ENCODE data around the gene ETNPPL. TPM values are rescaled to one million over a fixed set of nuclear protein-coding genes. Genes with fewer than 3 reads are reported as not detected.

Gene ETNPPL
- polyA plus RNA-seq, 1 experiment = not detected

- Histone ChIP-seq H3K9me3 (ENCODE audit: control insufficient read depth, insufficient read depth, low read length) (no peaks in the 10 kb centered on the region), H3K27ac (ENCODE audit: low read depth, low read length) (no peak overlapping the region), H3K4me3 (ENCODE audit: low read depth, low read length) (no peak overlapping the region), H3K27me3 (ENCODE audit: control insufficient read depth, insufficient read depth, low read length) (peaks cover 7% of the 10 kb centered on the region)
- TF ChIP-seq CTCF (IDR thresholded peaks at IDR 0.05; ENCODE audit: low read depth, low read length) = no peak
- CTCF ChIA-PET = interaction anchor here (0.6 kb wide), 1 partner anchor 18 kb away, joined by 8 read pairs; no protein-coding TSS in a partner anchor
- no peak for DNase-seq (ENCODE audit: low read depth, low spot score)
- POLR2A ChIA-PET = no interaction called here
Observed at GRCh38 chr4:108700081-108700757, 62.6 kb downstream of the ETNPPL start.

- DNase-seq (ENCODE audit: low read depth, low spot score) = no peak
- Histone ChIP-seq H3K4me3 (ENCODE audit: low read depth, low read length) (no peak overlapping the region), H3K9me3 (ENCODE audit: control insufficient read depth, insufficient read depth, low read length) (no peaks in the 10 kb centered on the region), H3K27me3 (ENCODE audit: control insufficient read depth, insufficient read depth, low read length) (peaks cover 7% of the 10 kb centered on the region), H3K27ac (ENCODE audit: low read depth, low read length) (no peak overlapping the region)
- TF ChIP-seq CTCF (IDR thresholded peaks at IDR 0.05; ENCODE audit: low read depth, low read length) = no peak
- ChIA-PET CTCF (no interaction called here), POLR2A (no interaction called here)
Observed at GRCh38 chr4:108696160-108696559, 66.7 kb downstream of the ETNPPL start.

GRCh38 chr4:108695062-108695461, 67.8 kb downstream of the ETNPPL start:
- DNase-seq (ENCODE audit: low read depth, low spot score) = no peak
- Histone ChIP-seq H3K9me3 (ENCODE audit: control insufficient read depth, insufficient read depth, low read length) (no peaks in the 10 kb centered on the region), H3K27me3 (ENCODE audit: control insufficient read depth, insufficient read depth, low read length) (peaks cover 7% of the 10 kb centered on the region), H3K4me3 (ENCODE audit: low read depth, low read length) (no peak overlapping the region), H3K27ac (ENCODE audit: low read depth, low read length) (no peak overlapping the region)
- TF ChIP-seq CTCF (IDR thresholded peaks at IDR 0.05; ENCODE audit: low read depth, low read length) = no peak
- POLR2A ChIA-PET = no interaction called here
- CTCF ChIA-PET = interaction anchor here (1.9 kb wide), 1 partner anchor 711 kb away, joined by 7 read pairs; no protein-coding TSS in a partner anchor

- POLR2A ChIA-PET = no interaction called here
Observed at GRCh38 chr4:108694423-108694822, 68.4 kb downstream of the ETNPPL start.

More at GRCh38 chr4:108694423-108694822, 68.4 kb downstream of the ETNPPL start:
- H3K27me3 ChIP-seq (ENCODE audit: control insufficient read depth, insufficient read depth, low read length) = peaks cover 7% of the 10 kb centered on the region
- CTCF ChIA-PET = interaction anchor here (1.1 to 1.9 kb wide), 2 partner anchors 621 to 711 kb away, joined by 3 to 7 read pairs; no protein-coding TSS in a partner anchor
- H3K4me3 ChIP-seq (ENCODE audit: low read depth, low read length) = no peak overlapping the region
- no peak for TF ChIP-seq CTCF (IDR thresholded peaks at IDR 0.05; ENCODE audit: low read depth, low read length)
- no peak for DNase-seq (ENCODE audit: low read depth, low spot score)
- H3K9me3 ChIP-seq (ENCODE audit: control insufficient read depth, insufficient read depth, low read length) = no peaks in the 10 kb centered on the region
- no peak overlapping the region for H3K27ac ChIP-seq (ENCODE audit: low read depth, low read length)
